HepG2 (cell line): ENCODE data around the gene CEBPE. TPM values are rescaled to one million over a fixed set of nuclear protein-coding genes. Genes with fewer than 3 reads are reported as not detected.

Source experiments
- ATAD3A ChIP-seq: sonication (generic); formaldehyde crosslinking; IDR thresholded peaks from 2 replicates; pipeline ENCODE4 v1.4.0; 2020; ENCODE audit warnings: missing genetic modification reagents
- MIER3 ChIP-seq: IDR thresholded peaks from 2 replicates; pipeline ENCODE4 v1.6.1; 2016; ENCODE audit warnings: missing compliant biosample characterization, borderline replicate concordance
- MYNN ChIP-seq: sonication (generic); formaldehyde crosslinking; IDR thresholded peaks from 2 replicates; pipeline ENCODE4 v1.4.0; 2020; ENCODE audit warnings: mild to moderate bottlenecking, low read depth, missing genetic modification reagents
- RFX5 ChIP-seq: IDR thresholded peaks from 2 replicates; pipeline ENCODE4 v1.6.1; 2011; ENCODE audit warnings: low read depth, low read length, improper control_type of control experiment
- TEAD3 ChIP-seq: optimal IDR thresholded peaks from 2 replicates; pipeline ENCODE3; 2016; ENCODE audit warnings: borderline replicate concordance
- ZNF572 ChIP-seq: sonication (generic); formaldehyde crosslinking; IDR thresholded peaks from 2 replicates; pipeline ENCODE4 v1.5.1; 2020; ENCODE audit warnings: mild to moderate bottlenecking, missing genetic modification reagents
- polyA plus RNA-seq, 8 experiments: library from polyadenylated mRNA; depleted of rRNA in 3 of 8; stranded (reverse) in 7 of 8; unstranded in 1 of 8; fragments of >200 nt; fragmentation: Illumina TruSeq in 4 of 8; extraction: Trizol in 4 of 8; gene quantifications; 2 replicates each; pipeline versions ENCODE4 v1.2.1 to v1.2.3, GENCODE V29; 2011 to 2016; ENCODE audit warnings: low read depth in 4 of 8, missing spikeins in 1 of 8, mixed read lengths in 1 of 8; ENCODE audit not compliant: insufficient read depth in 1 of 8
- total RNA-seq, 5 experiments: library from RNA; depleted of rRNA; stranded (reverse); fragments of >200 nt; fragmentation: Illumina TruSeq; extraction: Trizol; gene quantifications; 2 replicates each; pipeline ENCODE4 v1.2.3, GENCODE V29; 2016; ENCODE audit warnings: low read depth in 1 of 5
- TF ChIP-seq, protein P1 (sequence below): sonication (generic); formaldehyde crosslinking; IDR thresholded peaks from 2 replicates; pipeline ENCODE4 v1.4.0; 2020; ENCODE audit warnings: missing genetic modification reagents, borderline replicate concordance
- TF ChIP-seq, protein P2 (sequence below): sonication (generic); formaldehyde crosslinking; IDR thresholded peaks from 2 replicates; pipeline ENCODE4 v1.5.1; 2020; ENCODE audit warnings: mild to moderate bottlenecking, missing genetic modification reagents, moderate library complexity

The CEBPE gene
- total and polyA plus RNA-seq, 2 of the 13 experiments (the other 11 are each of a cell fraction or from before 2014, with no cell fraction given): 0.09 to 0.11 TPM

DNA sequence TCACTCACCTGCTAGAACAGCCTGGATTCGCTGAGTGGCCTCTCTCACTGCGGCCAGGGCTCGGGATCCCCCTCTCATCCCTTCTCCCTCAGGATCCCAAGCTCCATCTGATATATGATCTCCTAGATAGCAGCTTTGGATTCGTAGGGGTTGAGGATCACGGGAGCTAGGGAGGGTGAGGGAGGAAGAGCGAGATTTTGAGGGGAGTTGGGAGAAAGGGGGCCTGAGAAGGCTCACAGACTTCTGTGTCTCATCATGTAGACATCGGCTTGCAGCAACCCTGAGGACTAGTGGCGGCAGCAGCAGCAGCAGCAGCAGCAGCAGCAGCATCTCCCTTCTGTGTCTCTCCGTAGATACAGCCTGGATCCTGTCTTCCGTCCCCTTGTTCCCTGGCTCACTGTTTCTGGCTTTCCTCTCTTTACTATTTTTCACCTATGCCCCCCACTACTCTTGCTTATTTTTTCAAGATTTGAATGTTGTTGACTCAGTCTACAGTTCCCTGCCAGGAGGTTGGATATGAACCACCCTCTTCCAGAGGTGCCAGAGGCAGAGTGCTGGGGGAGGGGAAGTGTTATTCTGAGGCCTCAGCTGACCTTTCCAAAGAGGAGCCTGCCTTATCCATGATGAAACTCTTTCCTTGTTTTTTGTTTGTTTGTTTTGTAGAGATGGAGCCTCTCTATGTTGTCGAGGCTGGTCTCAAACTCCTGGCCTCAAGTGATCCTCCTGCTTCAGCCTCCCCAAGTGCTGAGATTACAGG, 14.3 kb downstream of the CEBPE start, which contains the start of gene CIROP (continued):
- TF ChIP-seq, protein P1, sequence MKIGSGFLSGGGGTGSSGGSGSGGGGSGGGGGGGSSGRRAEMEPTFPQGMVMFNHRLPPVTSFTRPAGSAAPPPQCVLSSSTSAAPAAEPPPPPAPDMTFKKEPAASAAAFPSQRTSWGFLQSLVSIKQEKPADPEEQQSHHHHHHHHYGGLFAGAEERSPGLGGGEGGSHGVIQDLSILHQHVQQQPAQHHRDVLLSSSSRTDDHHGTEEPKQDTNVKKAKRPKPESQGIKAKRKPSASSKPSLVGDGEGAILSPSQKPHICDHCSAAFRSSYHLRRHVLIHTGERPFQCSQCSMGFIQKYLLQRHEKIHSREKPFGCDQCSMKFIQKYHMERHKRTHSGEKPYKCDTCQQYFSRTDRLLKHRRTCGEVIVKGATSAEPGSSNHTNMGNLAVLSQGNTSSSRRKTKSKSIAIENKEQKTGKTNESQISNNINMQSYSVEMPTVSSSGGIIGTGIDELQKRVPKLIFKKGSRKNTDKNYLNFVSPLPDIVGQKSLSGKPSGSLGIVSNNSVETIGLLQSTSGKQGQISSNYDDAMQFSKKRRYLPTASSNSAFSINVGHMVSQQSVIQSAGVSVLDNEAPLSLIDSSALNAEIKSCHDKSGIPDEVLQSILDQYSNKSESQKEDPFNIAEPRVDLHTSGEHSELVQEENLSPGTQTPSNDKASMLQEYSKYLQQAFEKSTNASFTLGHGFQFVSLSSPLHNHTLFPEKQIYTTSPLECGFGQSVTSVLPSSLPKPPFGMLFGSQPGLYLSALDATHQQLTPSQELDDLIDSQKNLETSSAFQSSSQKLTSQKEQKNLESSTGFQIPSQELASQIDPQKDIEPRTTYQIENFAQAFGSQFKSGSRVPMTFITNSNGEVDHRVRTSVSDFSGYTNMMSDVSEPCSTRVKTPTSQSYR (CRISPR knock-in tag): peak; percentile 38; the same call in 1 of the 2 replicates
- no peak for TF ChIP-seq MYNN (CRISPR knock-in tag)
- TF ChIP-seq MIER3 (CRISPR knock-in tag): no peak
- no peak for TF ChIP-seq TEAD3 (CRISPR knock-in tag)
- TF ChIP-seq ZNF572: peak; percentile 61; the same call in 1 of the 2 replicates
- TF ChIP-seq, protein P2, sequence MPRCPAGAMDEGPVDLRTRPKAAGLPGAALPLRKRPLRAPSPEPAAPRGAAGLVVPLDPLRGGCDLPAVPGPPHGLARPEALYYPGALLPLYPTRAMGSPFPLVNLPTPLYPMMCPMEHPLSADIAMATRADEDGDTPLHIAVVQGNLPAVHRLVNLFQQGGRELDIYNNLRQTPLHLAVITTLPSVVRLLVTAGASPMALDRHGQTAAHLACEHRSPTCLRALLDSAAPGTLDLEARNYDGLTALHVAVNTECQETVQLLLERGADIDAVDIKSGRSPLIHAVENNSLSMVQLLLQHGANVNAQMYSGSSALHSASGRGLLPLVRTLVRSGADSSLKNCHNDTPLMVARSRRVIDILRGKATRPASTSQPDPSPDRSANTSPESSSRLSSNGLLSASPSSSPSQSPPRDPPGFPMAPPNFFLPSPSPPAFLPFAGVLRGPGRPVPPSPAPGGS (CRISPR knock-in tag): no peak; the same call in 1 of the 2 replicates
- TF ChIP-seq RFX5: no peak
- no peak for TF ChIP-seq ATAD3A (CRISPR knock-in tag)
